Natural killer cell (primary cell): ENCODE measurements around the gene CX3CR1. TPM values are rescaled to one million over a fixed set of nuclear protein-coding genes. Genes with fewer than 3 reads are reported as not detected.
"Not testable (repeated sequence)": the region's sequence is repeated elsewhere in the genome, so short reads cannot be mapped to it uniquely, and the experiment has no call there.

Experiments used
- ATAC-seq, 3 donors: fragments of 150-1000 bp in 2 of 3; fragments of 200-7000 bp in 1 of 3; cut with Tn5 transposase; 1 replicate in 1 of 3; 2 replicates in 2 of 3; pipeline ENCODE4 v1.10.0; 2021; ENCODE audit warnings: mild to moderate bottlenecking in 2 of 3, moderate library complexity in 2 of 3
- DNase-seq, 2 donors: peaks; one replicate each; pipeline versions ENCODE4 v3.0.0 to v3.0.0-alpha.2; 2013 to 2021; ENCODE audit warnings: mixed read lengths in 1 of 2
- H3K27ac ChIP-seq: one replicate; pipeline ENCODE4 v1.5.1; 2013; ENCODE audit warnings: mild to moderate bottlenecking, low read length
- H3K27me3 ChIP-seq: one replicate; pipeline ENCODE4 v1.6.1; 2013; ENCODE audit warnings: low read length; ENCODE audit not compliant: control insufficient read depth, insufficient read depth
- H3K36me3 ChIP-seq: one replicate; pipeline ENCODE4 v1.6.1; 2013; ENCODE audit warnings: low read length; ENCODE audit not compliant: control insufficient read depth, insufficient read depth
- H3K4me1 ChIP-seq: one replicate; pipeline ENCODE4 v1.6.1; 2013; ENCODE audit warnings: low read length; ENCODE audit not compliant: control insufficient read depth, insufficient read depth
- H3K4me3 ChIP-seq: one replicate; pipeline ENCODE4 v1.5.1; 2013; ENCODE audit warnings: low read length
- H3K9me3 ChIP-seq: one replicate; pipeline ENCODE4 v1.6.1; 2013; ENCODE audit warnings: low read length; ENCODE audit not compliant: control insufficient read depth, insufficient read depth
- H3K27ac Mint-ChIP-seq, 2 donors: one replicate each; pipeline ENCODE4 v1.8.0; 2022; ENCODE audit warnings: mild to moderate bottlenecking in 2 of 2, mixed read lengths in 2 of 2, moderate library complexity in 1 of 2
- H3K27me3 Mint-ChIP-seq, 2 donors: one replicate each; pipeline ENCODE4 v1.8.0; 2022; ENCODE audit warnings: low read depth in 2 of 2, mixed read lengths in 2 of 2
- H3K36me3 Mint-ChIP-seq: one replicate; pipeline ENCODE4 v1.8.0; 2022; ENCODE audit warnings: mixed read lengths
- H3K4me1 Mint-ChIP-seq, 2 donors: one replicate each; pipeline ENCODE4 v1.8.0; 2022; ENCODE audit warnings: mixed read lengths in 2 of 2
- H3K4me3 Mint-ChIP-seq: one replicate; pipeline ENCODE4 v1.8.0; 2022; ENCODE audit warnings: mild to moderate bottlenecking, moderate library complexity, mixed read lengths
- H3K9me3 Mint-ChIP-seq, 2 donors: one replicate each; pipeline ENCODE4 v1.8.0; 2022; ENCODE audit warnings: mixed read lengths in 2 of 2
- WGBS: methylation state at CpG from one replicate; pipeline ENCODE4 v1.1.7; 2013; ENCODE audit warnings: missing lambda C conversion rate; ENCODE audit not compliant: insufficient coverage; 5-methylcytosine and 5-hydroxymethylcytosine counted together
- intact Hi-C: fragments of 100-400 bp; cut with micrococcal nuclease; formaldehyde crosslinking; loops from one replicate; pipeline ENCODE4 v1.14.2; 2022
- total RNA-seq, 4 donors: library from RNA; stranded (reverse); fragments of 120-200 nt in 1 of 4; gene quantifications; one replicate each; pipeline versions ENCODE4 v1.2.3 to v1.2.4, GENCODE V29; 2013 to 2022
- TF ChIP-seq, protein P1 (sequence below): fragments of 200-600 bp; IDR thresholded peaks from one replicate; pipeline ENCODE4 v1.8.0; 2022; ENCODE audit warnings: antibody characterized with exemption

CX3CR1 gene
- total RNA-seq, 3 donors from 2014 or later (not counting 1 experiment from before 2014, with no cell fraction given) = 203 to 459 (median 405) TPM

DNA sequence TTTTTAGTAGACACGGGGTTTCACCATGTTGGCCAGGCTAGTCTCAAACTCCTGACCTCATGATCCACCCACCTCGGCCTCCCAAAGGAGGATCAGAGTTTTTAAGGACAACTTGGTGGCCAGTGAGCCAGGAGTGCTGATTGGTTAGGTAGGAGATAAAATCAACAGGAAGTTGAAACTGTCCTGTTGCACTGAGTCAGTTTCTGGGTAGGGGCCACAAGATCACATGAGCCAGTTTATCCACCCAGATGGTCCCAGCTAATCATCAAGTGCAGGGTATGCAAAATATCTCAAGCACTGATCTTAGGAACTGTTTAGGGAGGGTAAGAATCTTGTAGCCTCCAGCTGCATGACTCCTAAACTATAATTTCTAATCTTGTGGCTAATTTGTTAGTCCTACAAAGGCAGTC lies 41.7 kb upstream of the CX3CR1 start:
- H3K4me1 Mint-ChIP-seq = peaks cover 6 to 12% of the 10 kb centered on the region in 2 donors
- H3K4me1 ChIP-seq, H3K4me3 ChIP-seq, H3K9me3 ChIP-seq, H3K36me3 ChIP-seq, H3K27ac ChIP-seq, intact Hi-C loops, H3K27ac Mint-ChIP-seq, ATAC-seq, H3K36me3 Mint-ChIP-seq, DNase-seq, H3K27me3 ChIP-seq, H3K27me3 Mint-ChIP-seq, H3K4me3 Mint-ChIP-seq, H3K9me3 Mint-ChIP-seq: not testable (repeated sequence)
- WGBS = no CpG with 5 or more reads among the region's 2 CpGs

DNA sequence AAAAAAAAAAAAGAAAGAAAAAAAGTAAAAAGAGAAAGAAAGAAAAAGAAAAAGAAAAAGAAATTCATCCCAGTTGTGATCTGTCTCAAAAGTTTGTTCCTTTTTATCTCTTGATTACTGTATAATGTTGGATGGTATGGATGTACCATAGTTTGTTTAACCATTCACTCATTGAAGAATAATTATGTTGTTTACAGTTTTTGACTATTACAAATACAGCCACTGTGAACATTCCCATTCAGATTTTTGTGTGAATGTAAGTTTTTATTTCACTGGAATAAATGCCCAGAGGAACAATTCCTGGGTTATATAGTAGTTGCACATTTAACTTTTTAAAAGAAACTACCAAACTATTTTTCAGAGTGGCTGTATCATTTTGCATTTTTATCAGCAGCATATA lies 39.4 kb upstream of the CX3CR1 start:
- Histone ChIP-seq H3K9me3 (no peaks in the 10 kb centered on the region), H3K27me3 (no peaks in the 10 kb centered on the region), H3K4me3 (no peak overlapping the region), H3K4me1 (peaks cover 8% of the 10 kb centered on the region), H3K36me3 (no peaks in the 10 kb centered on the region), H3K27ac (no peak overlapping the region)
- Mint-ChIP-seq H3K27me3 (peaks cover 0 to 6% of the 10 kb centered on the region in 2 donors), H3K4me1 (peaks cover 6 to 12% of the 10 kb centered on the region in 2 donors), H3K9me3 (peaks cover 3 to 5% of the 10 kb centered on the region in 2 donors), H3K27ac (no peak overlapping the region), H3K4me3 (no peak overlapping the region), H3K36me3 (no peaks in the 10 kb centered on the region)
- ATAC-seq (no peak), DNase-seq (no peak)
- TF ChIP-seq, protein P1, sequence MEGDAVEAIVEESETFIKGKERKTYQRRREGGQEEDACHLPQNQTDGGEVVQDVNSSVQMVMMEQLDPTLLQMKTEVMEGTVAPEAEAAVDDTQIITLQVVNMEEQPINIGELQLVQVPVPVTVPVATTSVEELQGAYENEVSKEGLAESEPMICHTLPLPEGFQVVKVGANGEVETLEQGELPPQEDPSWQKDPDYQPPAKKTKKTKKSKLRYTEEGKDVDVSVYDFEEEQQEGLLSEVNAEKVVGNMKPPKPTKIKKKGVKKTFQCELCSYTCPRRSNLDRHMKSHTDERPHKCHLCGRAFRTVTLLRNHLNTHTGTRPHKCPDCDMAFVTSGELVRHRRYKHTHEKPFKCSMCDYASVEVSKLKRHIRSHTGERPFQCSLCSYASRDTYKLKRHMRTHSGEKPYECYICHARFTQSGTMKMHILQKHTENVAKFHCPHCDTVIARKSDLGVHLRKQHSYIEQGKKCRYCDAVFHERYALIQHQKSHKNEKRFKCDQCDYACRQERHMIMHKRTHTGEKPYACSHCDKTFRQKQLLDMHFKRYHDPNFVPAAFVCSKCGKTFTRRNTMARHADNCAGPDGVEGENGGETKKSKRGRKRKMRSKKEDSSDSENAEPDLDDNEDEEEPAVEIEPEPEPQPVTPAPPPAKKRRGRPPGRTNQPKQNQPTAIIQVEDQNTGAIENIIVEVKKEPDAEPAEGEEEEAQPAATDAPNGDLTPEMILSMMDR = no peak
- intact Hi-C loops = no loop called here

DNA sequence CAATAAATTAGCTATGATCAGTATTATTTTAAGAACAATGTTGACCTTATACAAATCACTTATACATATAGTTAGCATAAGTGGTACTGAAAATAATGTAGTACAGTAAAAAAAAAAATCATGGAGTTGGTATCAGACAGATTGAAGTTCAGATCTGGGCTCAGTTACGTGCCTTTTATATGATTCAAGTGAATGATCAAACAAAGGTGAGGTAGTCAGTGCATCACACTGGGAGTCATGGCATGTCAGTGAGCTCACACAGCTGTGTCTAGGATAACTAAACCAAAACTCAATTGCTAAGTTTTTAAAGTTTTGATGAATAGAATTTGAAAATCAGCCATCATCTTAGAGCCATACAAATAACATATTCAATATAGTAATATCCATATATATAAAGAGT lies 38.5 kb upstream of the CX3CR1 start:
- Histone ChIP-seq H3K27ac (no peak overlapping the region), H3K9me3 (no peaks in the 10 kb centered on the region), H3K4me1 (peaks cover 5% of the 10 kb centered on the region), H3K27me3 (no peaks in the 10 kb centered on the region), H3K36me3 (no peaks in the 10 kb centered on the region), H3K4me3 (no peak overlapping the region)
- Mint-ChIP-seq H3K4me3 (no peak overlapping the region), H3K27me3 (peaks cover 0 to 6% of the 10 kb centered on the region in 2 donors), H3K27ac (no peak overlapping the region), H3K9me3 (peaks cover 3 to 7% of the 10 kb centered on the region in 2 donors), H3K4me1 (peaks cover 6 to 8% of the 10 kb centered on the region in 2 donors), H3K36me3 (no peaks in the 10 kb centered on the region)
- intact Hi-C loops = no loop called here
- ATAC-seq (no peak), DNase-seq (no peak)
- TF ChIP-seq, protein P1 = no peak
- 95% methylated on average over 1 of the region's 1 CpG for WGBS

DNA sequence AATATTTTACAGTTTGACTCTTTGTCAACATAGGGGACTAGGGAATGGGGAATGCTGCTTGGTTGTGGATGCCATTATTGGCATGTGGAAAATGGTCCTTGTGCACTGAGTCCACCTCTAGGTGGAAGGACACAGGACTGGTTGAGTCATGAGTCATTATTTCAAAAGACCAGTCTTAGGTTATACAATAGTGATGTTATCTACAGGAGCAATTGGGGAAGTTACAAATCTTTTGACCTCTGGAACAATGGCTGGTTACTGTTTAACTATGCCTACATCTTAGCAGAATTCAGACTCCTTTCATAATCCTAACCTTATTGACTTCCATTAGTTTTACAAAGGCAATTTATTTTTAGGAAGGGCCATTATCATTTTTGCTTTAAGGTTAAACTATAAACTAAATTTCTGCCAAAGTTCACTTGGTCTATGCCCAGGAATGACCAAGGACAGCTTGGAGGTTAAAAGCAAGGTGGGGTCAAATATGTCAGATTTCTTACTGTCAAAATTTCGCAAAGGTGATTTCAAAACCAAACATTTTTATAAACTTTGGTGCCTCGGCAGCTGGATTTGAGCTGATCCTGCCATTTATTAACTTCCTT lies 37.8 kb upstream of the CX3CR1 start:
- Mint-ChIP-seq H3K27me3 (peaks cover 0 to 6% of the 10 kb centered on the region in 2 donors), H3K27ac (no peak overlapping the region), H3K4me1 (peaks cover 2 to 3% of the 10 kb centered on the region in 2 donors), H3K9me3 (peaks cover 3 to 7% of the 10 kb centered on the region in 2 donors), H3K4me3 (no peak overlapping the region), H3K36me3 (no peaks in the 10 kb centered on the region)
- H3K36me3 ChIP-seq = no peaks in the 10 kb centered on the region
- H3K4me3 ChIP-seq = no peak overlapping the region
- ATAC-seq (peak in 1 of 3 donors; percentile 35), DNase-seq (no peak)
- H3K27me3 ChIP-seq = no peaks in the 10 kb centered on the region
- no peak overlapping the region for H3K27ac ChIP-seq
- 91% methylated on average over 2 of the region's 2 CpGs for whole genome bisulfite sequencing
- intact Hi-C loops = no loop called here
- peaks cover 5% of the 10 kb centered on the region for H3K4me1 ChIP-seq
- TF ChIP-seq, protein P1 = no peak
- H3K9me3 ChIP-seq = no peaks in the 10 kb centered on the region
